NCI-H524 (cell line): ENCODE data around the gene STARD7.
A peak's percentile ranks its signal among the peaks of the same experiment; 100 is the strongest.
"Not testable (repeated sequence)": the region's sequence is repeated elsewhere in the genome, so short reads cannot be mapped to it uniquely, and the experiment has no call there.

Experiments used
- DNase-seq, 2 experiments: peaks; one replicate each; lab custom pipeline; 2025; lab: John Stamatoyannopoulos, UW

The STARD7 gene

GRCh38 chr2:96208143-96209010, at the start of gene STARD7:
Gene STARD7, minus strand, starts transcription at chr2:96208827. Its CDS starts 393 bp downstream, at chr2:96208434.
- DNase-seq = peak; percentile 94 to 96

- DNase-seq = not testable (repeated sequence)
Observed at GRCh38 chr2:96257744-96258143, 49.1 kb upstream of the STARD7 start.

GRCh38 chr2:96256611-96257113, 48.0 kb upstream of the STARD7 start:
- DNase-seq = no peak

- DNase-seq = no peak
Observed at GRCh38 chr2:96254571-96254970, 45.9 kb upstream of the STARD7 start.

- no peak for DNase-seq
Observed at GRCh38 chr2:96253006-96253405, 44.4 kb upstream of the STARD7 start.

- DNase-seq = no peak
Observed at GRCh38 chr2:96252526-96252925, 43.9 kb upstream of the STARD7 start.

GRCh38 chr2:96251721-96252292, 43.2 kb upstream of the STARD7 start:
- DNase-seq = no peak

GRCh38 chr2:96250188-96250587, 41.6 kb upstream of the STARD7 start:
- DNase-seq = no peak

GRCh38 chr2:96249654-96250053, 41.0 kb upstream of the STARD7 start:
- peak in 1 of 2 experiments; percentile 24 for DNase-seq

GRCh38 chr2:96248624-96249023, 40.0 kb upstream of the STARD7 start:
- no peak for DNase-seq

GRCh38 chr2:96247896-96248295, 39.3 kb upstream of the STARD7 start:
- DNase-seq = no peak

GRCh38 chr2:96247009-96247408, 38.4 kb upstream of the STARD7 start:
- DNase-seq = no peak

GRCh38 chr2:96245609-96246390, 37.2 kb upstream of the STARD7 start:
- DNase-seq = no peak

GRCh38 chr2:96243843-96244242, 35.2 kb upstream of the STARD7 start:
- no peak for DNase-seq

- no peak for DNase-seq
Observed at GRCh38 chr2:96241900-96242611, 33.4 kb upstream of the STARD7 start.

- no peak for DNase-seq
Observed at GRCh38 chr2:96241227-96241626, 32.6 kb upstream of the STARD7 start.

GRCh38 chr2:96240341-96241038, 31.9 kb upstream of the STARD7 start:
- DNase-seq = no peak

GRCh38 chr2:96239745-96240264, 31.2 kb upstream of the STARD7 start:
- DNase-seq = no peak

- no peak for DNase-seq
Observed at GRCh38 chr2:96239091-96239490, 30.5 kb upstream of the STARD7 start.

GRCh38 chr2:96238266-96238665, 29.6 kb upstream of the STARD7 start:
- no peak for DNase-seq

- peak in 1 of 2 experiments; percentile 5 for DNase-seq
Observed at GRCh38 chr2:96236882-96237281, 28.3 kb upstream of the STARD7 start.
